HepG2 (cell line): ENCODE measurements around the gene CD84. TPM values are rescaled to one million over a fixed set of nuclear protein-coding genes. Genes with fewer than 3 reads are reported as not detected.

Experiments
- ATAC-seq: fragments of 200-7000 bp; cut with Tn5 transposase; 3 replicates; pipeline ENCODE4 v1.9.1; 2020; ENCODE audit warnings: mild to moderate bottlenecking, moderate library complexity
- BruUV-seq: library from RNA; stranded (reverse); fragments of 400-500 nt; replicated peaks from 2 replicates; lab custom pipeline; 2021; lab: Mats Ljungman, UMichigan
- CTCF ChIA-PET: fragments of 300-600 bp; formaldehyde crosslinking; extraction: SDS; loops from one replicate; lab custom pipeline; 2021; ENCODE audit warnings: low total read pairs, inconsistent platforms, low intra/inter-chr PET ratio; lab: Yijun Ruan, JAX
- POLR2A ChIA-PET: fragments of 350-600 bp; sonication (Branson Sonifier 250); formaldehyde crosslinking; loops from one replicate; lab custom pipeline; 2020; ENCODE audit warnings: antibody characterized with exemption, inconsistent platforms; lab: Yijun Ruan, JAX
- DNase-seq: peaks from one replicate; pipeline ENCODE4 v3.0.0-alpha.2; 2015; ENCODE audit warnings: low spot score
- FAIRE-seq: peaks from 3 replicates; lab custom pipeline; 2011; peaks lifted over from hg19 to GRCh38; lab: Jason Lieb, UNC
- H2AFZ ChIP-seq: one replicate; pipeline ENCODE4 v1.6.1; 2011; ENCODE audit warnings: low read length, inconsistent platforms
- H3K27ac ChIP-seq: fragments of 300-600 bp; 3 replicates; pipeline ENCODE4 v1.8.0; 2011; ENCODE audit warnings: mixed run types, mild to moderate bottlenecking, mixed read lengths, low read length, inconsistent platforms; ENCODE audit not compliant: insufficient read depth; ENCODE audit errors: extremely low read length
- H3K27me3 ChIP-seq, 2 experiments: fragments of 200-600 bp in 1 of 2; 2 replicates in 1 of 2; 3 replicates in 1 of 2; pipeline versions ENCODE4 v1.6.0 to v1.8.0; 2011; ENCODE audit warnings: low read length in 2 of 2, mild to moderate bottlenecking in 2 of 2, moderate library complexity in 2 of 2, inconsistent platforms in 1 of 2; ENCODE audit not compliant: insufficient read depth in 2 of 2, control insufficient read depth in 1 of 2
- H3K36me3 ChIP-seq, 2 experiments: fragments of 200-600 bp in 1 of 2; replicated peaks in 1 of 2; 2 replicates in 1 of 2; 3 replicates in 1 of 2; pipeline versions ENCODE4 v1.5.1 to v1.8.0; 2011; ENCODE audit warnings: low read length in 2 of 2, inconsistent platforms in 1 of 2; ENCODE audit not compliant: insufficient read depth in 2 of 2, control insufficient read depth in 1 of 2
- H3K4me1 ChIP-seq: 2 replicates; pipeline ENCODE4 v1.5.1; 2012; ENCODE audit warnings: low read length, inconsistent platforms; ENCODE audit not compliant: insufficient read depth
- H3K4me2 ChIP-seq: 2 replicates; pipeline ENCODE4 v1.6.0; 2011; ENCODE audit warnings: low read depth, low read length, inconsistent platforms
- H3K4me3 ChIP-seq, 3 experiments: fragments of 200-600 bp in 1 of 3; sonication (generic), shearing (Covaris generic) in 1 of 3; replicated peaks in 1 of 3; 2 replicates each; pipeline ENCODE4 v1.5.1; 2011 to 2016; ENCODE audit warnings: low read length in 3 of 3, inconsistent platforms in 2 of 3, low read depth in 2 of 3, mild to moderate bottlenecking in 2 of 3, control low read depth in 1 of 3, mixed read lengths in 1 of 3; ENCODE audit not compliant: insufficient read depth in 1 of 3
- H3K79me2 ChIP-seq: one replicate; pipeline ENCODE4 v1.6.1; 2011; ENCODE audit warnings: low read length, inconsistent platforms; ENCODE audit not compliant: insufficient read depth
- H3K9ac ChIP-seq: 2 replicates; pipeline ENCODE4 v1.6.0; 2011; ENCODE audit warnings: mild to moderate bottlenecking, low read depth, low read length, inconsistent platforms; ENCODE audit not compliant: insufficient read depth
- H3K9me3 ChIP-seq: 2 replicates; pipeline ENCODE4 v1.5.1; 2012; ENCODE audit warnings: mild to moderate bottlenecking, low read length
- H4K20me1 ChIP-seq: 2 replicates; pipeline ENCODE4 v1.6.0; 2011; ENCODE audit warnings: inconsistent platforms, mild to moderate bottlenecking, low read length, moderate library complexity; ENCODE audit not compliant: insufficient read depth
- ONECUT2 ChIP-seq: sonication (generic); formaldehyde crosslinking; IDR thresholded peaks from 2 replicates; pipeline ENCODE4 v1.4.0; 2020; ENCODE audit warnings: missing genetic modification reagents
- ZNF382 ChIP-seq: sonication (generic); formaldehyde crosslinking; IDR thresholded peaks from 2 replicates; pipeline ENCODE4 v1.5.0; 2020; ENCODE audit warnings: missing genetic modification reagents, mild to moderate bottlenecking, borderline replicate concordance
- WGBS: methylation state at CpG from one replicate; pipeline ENCODE4 v1.1.6; 2017; ENCODE audit warnings: low lambda C conversion rate; 5-methylcytosine and 5-hydroxymethylcytosine counted together
- in situ Hi-C: cut with HindIII; loops from 2 replicates; pipeline ENCODE4 v1.10.0; 2017; ENCODE audit warnings: low pct_unique_long_range_greater_than_20kb; ENCODE audit not compliant: extremely low pct_ligation_motif_present
- intact Hi-C: fragments of 100-400 bp; cut with micrococcal nuclease; formaldehyde crosslinking; loops from one replicate; pipeline ENCODE4 v1.10.0; 2022; ENCODE audit not compliant: unreplicated experiment
- polyA plus RNA-seq, 8 experiments: library from polyadenylated mRNA; depleted of rRNA in 3 of 8; stranded (reverse) in 7 of 8; unstranded in 1 of 8; fragments of >200 nt; fragmentation: Illumina TruSeq in 4 of 8; extraction: Trizol in 4 of 8; gene quantifications; 2 replicates each; pipeline versions ENCODE4 v1.2.1 to v1.2.3, GENCODE V29; 2011 to 2016; ENCODE audit warnings: low read depth in 4 of 8, missing spikeins in 1 of 8, mixed read lengths in 1 of 8; ENCODE audit not compliant: insufficient read depth in 1 of 8
- total RNA-seq, 5 experiments: library from RNA; depleted of rRNA; stranded (reverse); fragments of >200 nt; fragmentation: Illumina TruSeq; extraction: Trizol; gene quantifications; 2 replicates each; pipeline ENCODE4 v1.2.3, GENCODE V29; 2016; ENCODE audit warnings: low read depth in 1 of 5
- TF ChIP-seq, protein P1 (sequence below): sonication (generic); formaldehyde crosslinking; IDR thresholded peaks from 2 replicates; pipeline ENCODE4 v1.4.0; 2020; ENCODE audit warnings: missing genetic modification reagents, low read depth, mild to moderate bottlenecking, borderline replicate concordance
- TF ChIP-seq, protein P2 (sequence below): sonication (generic); formaldehyde crosslinking; IDR thresholded peaks from 2 replicates; pipeline ENCODE4 v1.8.1; 2022; ENCODE audit warnings: mild to moderate bottlenecking, missing genetic modification reagents
- TF ChIP-seq, protein P3 (sequence below): sonication (generic); formaldehyde crosslinking; IDR thresholded peaks from 2 replicates; pipeline ENCODE4 v1.4.0; 2020; ENCODE audit warnings: missing genetic modification reagents

CD84 gene
- total and polyA plus RNA-seq, 2 of the 13 experiments (the other 11 are each of a cell fraction or from before 2014, with no cell fraction given): not detected

DNA sequence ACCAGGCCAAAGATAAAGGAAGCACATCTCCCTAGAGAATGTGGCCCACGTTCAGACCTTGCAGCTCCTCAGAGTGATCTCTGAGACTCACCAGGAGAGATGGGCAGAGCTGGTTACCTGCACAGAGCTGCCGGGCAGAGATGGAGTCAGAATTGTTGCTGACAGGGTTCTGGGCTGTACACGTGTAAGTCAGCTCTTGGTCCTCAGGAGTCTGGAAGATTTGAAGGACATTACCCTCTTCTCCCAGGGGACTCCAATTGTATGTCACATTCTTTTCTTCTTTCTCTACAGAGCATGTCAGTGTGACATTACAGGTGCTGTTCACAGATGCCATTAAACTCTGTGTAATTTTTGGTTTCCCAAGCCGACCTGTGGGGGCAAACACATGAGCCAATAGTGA lies 25.5 kb downstream of the CD84 start:
- ChIA-PET CTCF (no interaction called here), POLR2A (no interaction called here)
- Histone ChIP-seq H3K27me3 (no peaks in the 10 kb centered on the region), H3K4me3 (no peak overlapping the region), H3K9me3 (no peaks in the 10 kb centered on the region), H2AFZ (no peak overlapping the region), H3K9ac (no peak overlapping the region), H3K27ac (no peak overlapping the region), H3K4me2 (no peak overlapping the region), H3K36me3 (no peaks in the 10 kb centered on the region), H3K79me2 (no peaks in the 10 kb centered on the region), H4K20me1 (no peaks in the 10 kb centered on the region), H3K4me1 (no peaks in the 10 kb centered on the region)
- DNase-seq (no peak), FAIRE-seq (no peak), ATAC-seq (no peak)
- no TSS peak for BruUV-seq
- in situ Hi-C loops (no loop called here), intact Hi-C loops (no loop called here)
- WGBS: 0% methylated on average over 4 of the region's 4 CpGs
- TF ChIP-seq ZNF382 (CRISPR knock-in tag) (no peak), ONECUT2 (CRISPR knock-in tag) (no peak)
- TF ChIP-seq, protein P1, sequence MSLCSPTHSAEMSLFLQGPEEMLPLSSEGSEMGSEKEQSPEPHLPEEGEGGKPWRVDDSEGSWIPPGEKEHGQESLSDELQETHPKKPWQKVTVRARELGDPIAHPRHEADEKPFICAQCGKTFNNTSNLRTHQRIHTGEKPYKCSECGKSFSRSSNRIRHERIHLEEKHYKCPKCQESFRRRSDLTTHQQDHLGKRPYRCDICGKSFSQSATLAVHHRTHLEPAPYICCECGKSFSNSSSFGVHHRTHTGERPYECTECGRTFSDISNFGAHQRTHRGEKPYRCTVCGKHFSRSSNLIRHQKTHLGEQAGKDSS: no peak
- TF ChIP-seq, protein P2, sequence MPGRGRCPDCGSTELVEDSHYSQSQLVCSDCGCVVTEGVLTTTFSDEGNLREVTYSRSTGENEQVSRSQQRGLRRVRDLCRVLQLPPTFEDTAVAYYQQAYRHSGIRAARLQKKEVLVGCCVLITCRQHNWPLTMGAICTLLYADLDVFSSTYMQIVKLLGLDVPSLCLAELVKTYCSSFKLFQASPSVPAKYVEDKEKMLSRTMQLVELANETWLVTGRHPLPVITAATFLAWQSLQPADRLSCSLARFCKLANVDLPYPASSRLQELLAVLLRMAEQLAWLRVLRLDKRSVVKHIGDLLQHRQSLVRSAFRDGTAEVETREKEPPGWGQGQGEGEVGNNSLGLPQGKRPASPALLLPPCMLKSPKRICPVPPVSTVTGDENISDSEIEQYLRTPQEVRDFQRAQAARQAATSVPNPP: no peak
- TF ChIP-seq, protein P3, sequence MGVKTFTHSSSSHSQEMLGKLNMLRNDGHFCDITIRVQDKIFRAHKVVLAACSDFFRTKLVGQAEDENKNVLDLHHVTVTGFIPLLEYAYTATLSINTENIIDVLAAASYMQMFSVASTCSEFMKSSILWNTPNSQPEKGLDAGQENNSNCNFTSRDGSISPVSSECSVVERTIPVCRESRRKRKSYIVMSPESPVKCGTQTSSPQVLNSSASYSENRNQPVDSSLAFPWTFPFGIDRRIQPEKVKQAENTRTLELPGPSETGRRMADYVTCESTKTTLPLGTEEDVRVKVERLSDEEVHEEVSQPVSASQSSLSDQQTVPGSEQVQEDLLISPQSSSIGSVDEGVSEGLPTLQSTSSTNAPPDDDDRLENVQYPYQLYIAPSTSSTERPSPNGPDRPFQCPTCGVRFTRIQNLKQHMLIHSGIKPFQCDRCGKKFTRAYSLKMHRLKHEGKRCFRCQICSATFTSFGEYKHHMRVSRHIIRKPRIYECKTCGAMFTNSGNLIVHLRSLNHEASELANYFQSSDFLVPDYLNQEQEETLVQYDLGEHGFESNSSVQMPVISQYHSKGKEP (CRISPR knock-in tag): no peak
